Measurements from ENCODE around the gene PLA2G4B. TPM values are rescaled to one million over a fixed set of nuclear protein-coding genes. Genes with fewer than 3 reads are reported as not detected.

The PLA2G4B gene
- total and polyA plus RNA-seq, 5 donors: 1.8 to 7.1 (median 5.7) TPM

- no peak for DNase-seq
- Histone ChIP-seq H3K27ac (ENCODE audit: low read length) (no peak overlapping the region), H3K9me3 (ENCODE audit: control insufficient read depth, low read length) (no peaks in the 10 kb centered on the region), H3K27me3 (ENCODE audit: control insufficient read depth, insufficient read depth) (no peaks in the 10 kb centered on the region), H3K4me3 (ENCODE audit: low read length) (no peak overlapping the region), H3K4me1 (ENCODE audit: control insufficient read depth, insufficient read depth, low read length) (no peaks in the 10 kb centered on the region)
- 75% methylated on average over 8 of the region's 8 CpGs for WGBS
- intact Hi-C loops (cut with DNase I): no loop called here
- no peak for ATAC-seq
These were observed 27.6 kb downstream of the PLA2G4B start for GRCh38 chr15:41866263-41866703.

GRCh38 chr15:41866872-41867579 is 28.4 kb downstream of the PLA2G4B start:
- intact Hi-C loops (cut with DNase I): no loop called here
- DNase-seq (no peak), ATAC-seq (no peak)
- 81% methylated on average over 25 of the region's 25 CpGs for WGBS
- Histone ChIP-seq H3K27me3 (ENCODE audit: control insufficient read depth, insufficient read depth) (no peaks in the 10 kb centered on the region), H3K4me3 (ENCODE audit: low read length) (no peak overlapping the region), H3K4me1 (ENCODE audit: control insufficient read depth, insufficient read depth, low read length) (no peaks in the 10 kb centered on the region), H3K27ac (ENCODE audit: low read length) (no peak overlapping the region), H3K9me3 (ENCODE audit: control insufficient read depth, low read length) (no peaks in the 10 kb centered on the region)

GRCh38 chr15:41868321-41868720 is 29.7 kb downstream of the PLA2G4B start:
- 97% methylated on average over 15 of the region's 15 CpGs for WGBS
- Histone ChIP-seq H3K27me3 (ENCODE audit: control insufficient read depth, insufficient read depth) (no peaks in the 10 kb centered on the region), H3K4me1 (ENCODE audit: control insufficient read depth, insufficient read depth, low read length) (no peaks in the 10 kb centered on the region), H3K9me3 (ENCODE audit: control insufficient read depth, low read length) (no peaks in the 10 kb centered on the region), H3K27ac (ENCODE audit: low read length) (no peak overlapping the region), H3K4me3 (ENCODE audit: low read length) (no peak overlapping the region)
- DNase-seq (no peak), ATAC-seq (no peak)
- intact Hi-C loops (cut with DNase I): no loop called here

- Histone ChIP-seq H3K4me1 (ENCODE audit: control insufficient read depth, insufficient read depth, low read length) (no peaks in the 10 kb centered on the region), H3K4me3 (ENCODE audit: low read length) (no peak overlapping the region), H3K27ac (ENCODE audit: low read length) (no peak overlapping the region), H3K9me3 (ENCODE audit: control insufficient read depth, low read length) (no peaks in the 10 kb centered on the region), H3K27me3 (ENCODE audit: control insufficient read depth, insufficient read depth) (no peaks in the 10 kb centered on the region)
- intact Hi-C loops (cut with DNase I): no loop called here
- WGBS: 86% methylated on average over 42 of the region's 42 CpGs
- no peak for DNase-seq
- no peak for ATAC-seq
These were observed 31.4 kb downstream of the PLA2G4B start for GRCh38 chr15:41869770-41870688.

GRCh38 chr15:41870689-41871081 is 32.0 kb downstream of the PLA2G4B start:
- no peak for ATAC-seq
- no peaks in the 10 kb centered on the region for H3K27me3 ChIP-seq (ENCODE audit: control insufficient read depth, insufficient read depth)
- DNase-seq: no peak
- H3K4me1 ChIP-seq (ENCODE audit: control insufficient read depth, insufficient read depth, low read length): no peaks in the 10 kb centered on the region
- no peak overlapping the region for H3K27ac ChIP-seq (ENCODE audit: low read length)
- 72% methylated on average over 9 of the region's 9 CpGs for WGBS
- intact Hi-C loops (cut with DNase I): no loop called here
- H3K9me3 ChIP-seq (ENCODE audit: control insufficient read depth, low read length): no peaks in the 10 kb centered on the region
- H3K4me3 ChIP-seq (ENCODE audit: low read length): no peak overlapping the region

GRCh38 chr15:41871175-41871905 is 32.7 kb downstream of the PLA2G4B start:
- no peaks in the 10 kb centered on the region for H3K4me1 ChIP-seq (ENCODE audit: control insufficient read depth, insufficient read depth, low read length)
- H3K27me3 ChIP-seq (ENCODE audit: control insufficient read depth, insufficient read depth): no peaks in the 10 kb centered on the region
- H3K9me3 ChIP-seq (ENCODE audit: control insufficient read depth, low read length): no peaks in the 10 kb centered on the region
- no peak overlapping the region for H3K4me3 ChIP-seq (ENCODE audit: low read length)
- 93% methylated on average over 19 of the region's 19 CpGs for WGBS
- H3K27ac ChIP-seq (ENCODE audit: low read length): no peak overlapping the region
- intact Hi-C loops (cut with DNase I): no loop called here
- ATAC-seq: no peak
- DNase-seq: no peak

GRCh38 chr15:41872166-41872747 is 33.6 kb downstream of the PLA2G4B start:
- Histone ChIP-seq H3K9me3 (ENCODE audit: control insufficient read depth, low read length) (no peaks in the 10 kb centered on the region), H3K4me3 (ENCODE audit: low read length) (no peak overlapping the region), H3K4me1 (ENCODE audit: control insufficient read depth, insufficient read depth, low read length) (no peaks in the 10 kb centered on the region), H3K27me3 (ENCODE audit: control insufficient read depth, insufficient read depth) (no peaks in the 10 kb centered on the region), H3K27ac (ENCODE audit: low read length) (no peak overlapping the region)
- intact Hi-C loops (cut with DNase I): no loop called here
- ATAC-seq (no peak), DNase-seq (no peak)
- 96% methylated on average over 9 of the region's 9 CpGs for WGBS

GRCh38 chr15:41873711-41874110 is 35.1 kb downstream of the PLA2G4B start:
- Histone ChIP-seq H3K27ac (ENCODE audit: low read length) (no peak overlapping the region), H3K9me3 (ENCODE audit: control insufficient read depth, low read length) (no peaks in the 10 kb centered on the region), H3K4me3 (ENCODE audit: low read length) (no peak overlapping the region), H3K27me3 (ENCODE audit: control insufficient read depth, insufficient read depth) (no peaks in the 10 kb centered on the region), H3K4me1 (ENCODE audit: control insufficient read depth, insufficient read depth, low read length) (no peaks in the 10 kb centered on the region)
- no peak for DNase-seq
- ATAC-seq: no peak
- intact Hi-C loops (cut with DNase I): no loop called here
- 94% methylated on average over 8 of the region's 8 CpGs for WGBS

GRCh38 chr15:41874736-41875135 is 36.1 kb downstream of the PLA2G4B start:
- intact Hi-C loops (cut with DNase I): no loop called here
- DNase-seq: no peak
- Histone ChIP-seq H3K4me1 (ENCODE audit: control insufficient read depth, insufficient read depth, low read length) (no peaks in the 10 kb centered on the region), H3K27me3 (ENCODE audit: control insufficient read depth, insufficient read depth) (no peaks in the 10 kb centered on the region), H3K4me3 (ENCODE audit: low read length) (no peak overlapping the region), H3K27ac (ENCODE audit: low read length) (no peak overlapping the region), H3K9me3 (ENCODE audit: control insufficient read depth, low read length) (no peaks in the 10 kb centered on the region)
- no peak for ATAC-seq
- WGBS: 87% methylated on average over 12 of the region's 12 CpGs

GRCh38 chr15:41876007-41876406 is 37.4 kb downstream of the PLA2G4B start:
- intact Hi-C loops (cut with DNase I): no loop called here
- Histone ChIP-seq H3K27me3 (ENCODE audit: control insufficient read depth, insufficient read depth) (no peaks in the 10 kb centered on the region), H3K4me3 (ENCODE audit: low read length) (no peak overlapping the region), H3K4me1 (ENCODE audit: control insufficient read depth, insufficient read depth, low read length) (no peaks in the 10 kb centered on the region), H3K27ac (ENCODE audit: low read length) (no peak overlapping the region), H3K9me3 (ENCODE audit: control insufficient read depth, low read length) (no peaks in the 10 kb centered on the region)
- 86% methylated on average over 13 of the region's 13 CpGs for WGBS
- ATAC-seq (no peak), DNase-seq (no peak)
